Loucy (cell line): ENCODE data around the gene ENHO.

Experiments used
- H2AFZ ChIP-seq: fragments of 200-600 bp; sonication (generic); 2 replicates; pipeline ENCODE4 v1.6.0; 2016; ENCODE audit warnings: antibody characterized with exemption, mild to moderate bottlenecking, low read length, moderate library complexity
- H3F3A ChIP-seq: fragments of 200-600 bp; 2 replicates; pipeline ENCODE4 v1.6.0; 2016; ENCODE audit warnings: antibody characterized with exemption, low read depth, mild to moderate bottlenecking
- H3K27me3 ChIP-seq: fragments of 200-600 bp; sonication (generic); 2 replicates; pipeline ENCODE4 v1.6.1; 2014; ENCODE audit warnings: low read length, mild to moderate bottlenecking; ENCODE audit not compliant: insufficient read depth, poor library complexity, severe bottlenecking
- H3K36me3 ChIP-seq: fragments of 200-600 bp; sonication (generic); 2 replicates; pipeline ENCODE4 v1.6.1; 2016; ENCODE audit warnings: low read length; ENCODE audit not compliant: insufficient read depth
- H3K4me1 ChIP-seq: fragments of 200-600 bp; sonication (generic); 2 replicates; pipeline ENCODE4 v1.5.1; 2014; ENCODE audit warnings: low read length, mild to moderate bottlenecking; ENCODE audit not compliant: insufficient read depth, poor library complexity, severe bottlenecking
- H3K4me2 ChIP-seq: fragments of 200-600 bp; sonication (generic); 2 replicates; pipeline ENCODE4 v1.6.0; 2014; ENCODE audit warnings: antibody characterized with exemption, low read length, low read depth, mild to moderate bottlenecking; ENCODE audit not compliant: poor library complexity, severe bottlenecking
- H3K4me3 ChIP-seq: fragments of 200-600 bp; sonication (generic); 2 replicates; pipeline ENCODE4 v1.5.1; 2014; ENCODE audit warnings: low read length, mild to moderate bottlenecking, mixed read lengths; ENCODE audit not compliant: poor library complexity, severe bottlenecking
- H3K79me2 ChIP-seq: fragments of 200-600 bp; sonication (generic); 2 replicates; pipeline ENCODE4 v1.6.1; 2014; ENCODE audit warnings: low read length; ENCODE audit not compliant: insufficient read depth
- H3K9ac ChIP-seq: fragments of 200-600 bp; sonication (generic); 2 replicates; pipeline ENCODE4 v1.6.0; 2014; ENCODE audit warnings: mild to moderate bottlenecking, low read depth, low read length, moderate library complexity; ENCODE audit not compliant: poor library complexity, severe bottlenecking
- H3K9me2 ChIP-seq: fragments of 200-600 bp; sonication (generic); replicated peaks from 2 replicates; pipeline ENCODE4 v1.6.1; 2016; ENCODE audit warnings: low read depth, low read length, mixed read lengths
- H3K9me3 ChIP-seq: fragments of 200-600 bp; sonication (generic); 2 replicates; pipeline ENCODE4 v1.6.1; 2014; ENCODE audit warnings: mild to moderate bottlenecking, antibody characterized with exemption, low read length, low read depth; ENCODE audit not compliant: insufficient read depth
- H4K20me1 ChIP-seq: fragments of 200-600 bp; sonication (generic); 2 replicates; pipeline ENCODE4 v1.6.0; 2014; ENCODE audit warnings: antibody characterized with exemption, low read length, mild to moderate bottlenecking; ENCODE audit not compliant: insufficient read depth, poor library complexity, severe bottlenecking
- EZH2phosphoT487 ChIP-seq: fragments of 200-600 bp; IDR thresholded peaks from 2 replicates; pipeline ENCODE4 v1.6.1; 2018; ENCODE audit warnings: antibody characterized with exemption, mild to moderate bottlenecking, moderate library complexity, borderline replicate concordance
- TF ChIP-seq, protein P1 (sequence below): fragments of 200-600 bp; sonication (generic); conservative IDR thresholded peaks from 2 replicates; pipeline ENCODE4 v1.5.1; 2014; ENCODE audit warnings: mild to moderate bottlenecking, antibody characterized with exemption, low read length

Gene ENHO

GRCh38 chr9:34521406-34522045 lies 1.3 kb downstream of the ENHO start:
- H3K4me1 ChIP-seq, result peaks cover 9% of the 10 kb centered on the region
- no peak overlapping the region for H3K4me3 ChIP-seq
- no peaks in the 10 kb centered on the region for H4K20me1 ChIP-seq
- no peak overlapping the region for H3K9ac ChIP-seq
- no peaks in the 10 kb centered on the region for H3K9me3 ChIP-seq
- no peak overlapping the region for H3K4me2 ChIP-seq
- TF ChIP-seq, protein P1, sequence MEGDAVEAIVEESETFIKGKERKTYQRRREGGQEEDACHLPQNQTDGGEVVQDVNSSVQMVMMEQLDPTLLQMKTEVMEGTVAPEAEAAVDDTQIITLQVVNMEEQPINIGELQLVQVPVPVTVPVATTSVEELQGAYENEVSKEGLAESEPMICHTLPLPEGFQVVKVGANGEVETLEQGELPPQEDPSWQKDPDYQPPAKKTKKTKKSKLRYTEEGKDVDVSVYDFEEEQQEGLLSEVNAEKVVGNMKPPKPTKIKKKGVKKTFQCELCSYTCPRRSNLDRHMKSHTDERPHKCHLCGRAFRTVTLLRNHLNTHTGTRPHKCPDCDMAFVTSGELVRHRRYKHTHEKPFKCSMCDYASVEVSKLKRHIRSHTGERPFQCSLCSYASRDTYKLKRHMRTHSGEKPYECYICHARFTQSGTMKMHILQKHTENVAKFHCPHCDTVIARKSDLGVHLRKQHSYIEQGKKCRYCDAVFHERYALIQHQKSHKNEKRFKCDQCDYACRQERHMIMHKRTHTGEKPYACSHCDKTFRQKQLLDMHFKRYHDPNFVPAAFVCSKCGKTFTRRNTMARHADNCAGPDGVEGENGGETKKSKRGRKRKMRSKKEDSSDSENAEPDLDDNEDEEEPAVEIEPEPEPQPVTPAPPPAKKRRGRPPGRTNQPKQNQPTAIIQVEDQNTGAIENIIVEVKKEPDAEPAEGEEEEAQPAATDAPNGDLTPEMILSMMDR, result no peak
- no peak for TF ChIP-seq EZH2phosphoT487
- H3K36me3 ChIP-seq, result no peaks in the 10 kb centered on the region
- H2AFZ ChIP-seq, result no peak overlapping the region
- no peaks in the 10 kb centered on the region for H3K27me3 ChIP-seq
- no peaks in the 10 kb centered on the region for H3K79me2 ChIP-seq
- H3K9me2 ChIP-seq, result no peaks in the 10 kb centered on the region
- H3F3A ChIP-seq, result no peaks in the 10 kb centered on the region

DNA sequence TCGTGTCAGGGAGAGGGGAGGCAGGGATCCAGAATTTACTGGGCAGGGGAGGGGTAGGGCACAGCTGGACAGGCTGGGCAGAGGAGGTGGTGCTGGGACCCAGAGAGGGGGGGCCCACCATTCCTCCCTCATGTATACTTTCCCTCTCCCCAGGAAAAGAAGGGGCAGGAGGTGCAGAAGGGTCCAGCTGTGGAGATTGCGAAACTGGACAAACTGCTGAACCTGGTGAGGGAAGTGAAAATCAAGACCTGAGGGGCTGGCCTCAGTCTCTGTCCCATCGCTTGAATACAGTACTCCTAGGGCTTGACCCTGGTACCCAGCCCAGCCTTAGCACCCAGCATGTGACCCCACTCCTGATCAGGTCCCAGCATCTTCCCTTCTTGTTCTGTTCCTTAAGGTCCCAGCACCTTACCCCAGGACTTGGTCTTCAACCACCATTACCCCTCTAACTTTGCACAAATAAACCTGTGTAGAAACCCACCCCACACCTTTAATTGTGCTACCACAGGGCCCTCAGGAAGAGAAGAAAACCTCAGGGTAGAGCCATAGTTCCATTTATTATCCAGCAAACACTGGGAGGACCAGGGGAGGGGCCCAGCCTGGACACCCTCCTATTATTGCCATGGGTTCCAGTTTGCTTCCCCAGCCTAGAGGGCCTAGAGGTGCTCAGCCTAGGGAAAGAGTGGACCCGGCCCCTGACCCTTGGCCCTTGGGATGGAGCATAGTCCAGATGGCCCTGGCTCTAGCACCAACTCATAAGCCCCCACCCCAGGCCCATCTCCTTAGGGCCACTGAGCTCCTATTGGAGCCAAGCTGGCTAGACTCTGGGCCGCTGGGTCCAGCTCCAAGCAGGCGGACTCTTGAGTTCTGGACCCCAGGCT lies 2.0 kb downstream of the ENHO start:
- Histone ChIP-seq H3K9me2 (no peaks in the 10 kb centered on the region), H3K4me2 (no peak overlapping the region), H4K20me1 (no peaks in the 10 kb centered on the region), H3K9ac (no peak overlapping the region), H2AFZ (no peak overlapping the region), H3K9me3 (no peaks in the 10 kb centered on the region), H3K4me1 (peaks cover 9% of the 10 kb centered on the region), H3K36me3 (no peaks in the 10 kb centered on the region), H3F3A (no peaks in the 10 kb centered on the region), H3K4me3 (no peak overlapping the region), H3K79me2 (no peaks in the 10 kb centered on the region), H3K27me3 (no peaks in the 10 kb centered on the region)
- TF ChIP-seq, protein P1, result no peak
- no peak for TF ChIP-seq EZH2phosphoT487

- no peak overlapping the region for H3K4me2 ChIP-seq
- H3K79me2 ChIP-seq, result no peaks in the 10 kb centered on the region
- no peaks in the 10 kb centered on the region for H3F3A ChIP-seq
- no peak overlapping the region for H3K4me3 ChIP-seq
- TF ChIP-seq, protein P1, result no peak
- TF ChIP-seq EZH2phosphoT487, result no peak
- H3K9me2 ChIP-seq, result no peaks in the 10 kb centered on the region
- H3K9ac ChIP-seq, result no peak overlapping the region
- no peaks in the 10 kb centered on the region for H4K20me1 ChIP-seq
- H3K36me3 ChIP-seq, result no peaks in the 10 kb centered on the region
- H3K9me3 ChIP-seq, result no peaks in the 10 kb centered on the region
- H2AFZ ChIP-seq, result no peak overlapping the region
- no peaks in the 10 kb centered on the region for H3K27me3 ChIP-seq
- H3K4me1 ChIP-seq, result peaks cover 9% of the 10 kb centered on the region
These were observed 2.7 kb downstream of the ENHO start for GRCh38 chr9:34520096-34520495.
